Activated T-helper 2 cell treated with anti-CD3 and anti-CD28 coated beads, Interferon-gamma antibody, Interleukin-2, Interleukin-4, amounts not matched to agents 10 μg/mL and 5 μg/mL and 100 μg/mL, durations not matched to agents 14 hours and 24 hours and 36 hours (primary cell): ENCODE results near the gene SLAMF7. TPM values are rescaled to one million over a fixed set of nuclear protein-coding genes. Genes with fewer than 3 reads are reported as not detected.

Experiments used
- DNase-seq: peaks from one replicate; pipeline ENCODE4 v3.0.0; 2021; ENCODE audit warnings: low spot score
- H3K27ac Mint-ChIP-seq: one replicate; pipeline ENCODE4 v1.8.0; 2021; ENCODE audit warnings: mixed read lengths
- H3K27me3 Mint-ChIP-seq: one replicate; pipeline ENCODE4 v1.8.0; 2021; ENCODE audit warnings: low read depth, mixed read lengths
- H3K36me3 Mint-ChIP-seq: one replicate; pipeline ENCODE4 v1.8.0; 2021; ENCODE audit warnings: low read depth, mixed read lengths
- H3K4me1 Mint-ChIP-seq: one replicate; pipeline ENCODE4 v1.8.0; 2021; ENCODE audit warnings: low read depth, mixed read lengths
- H3K4me3 Mint-ChIP-seq: one replicate; pipeline ENCODE4 v1.8.0; 2021; ENCODE audit warnings: low read depth, mild to moderate bottlenecking, moderate library complexity, mixed read lengths
- H3K9me3 Mint-ChIP-seq: one replicate; pipeline ENCODE4 v1.8.0; 2021; ENCODE audit warnings: mixed read lengths
- intact Hi-C: fragments of 100-400 bp; cut with micrococcal nuclease; formaldehyde crosslinking; loops from one replicate; pipeline ENCODE4 v1.15.1; 2023
- total RNA-seq: library from RNA; stranded (reverse); gene quantifications from 2 replicates; pipeline ENCODE4 v1.2.3, GENCODE V29; 2022

The SLAMF7 gene
- total RNA-seq, 1 donor from 2014 or later: 5.5 TPM

- H3K36me3 Mint-ChIP-seq: peaks cover 16% of the 10 kb centered on the region
- intact Hi-C loops: no loop called here
- peaks cover 79% of the 10 kb centered on the region for H3K4me1 Mint-ChIP-seq
- no peak for DNase-seq
- H3K27me3 Mint-ChIP-seq: no peaks in the 10 kb centered on the region
- H3K27ac Mint-ChIP-seq: peak overlapping the region; percentile 62
- H3K4me3 Mint-ChIP-seq: peak overlapping the region; percentile 9
- H3K9me3 Mint-ChIP-seq: peaks cover 9% of the 10 kb centered on the region
Measured at GRCh38 chr1:160742428-160743127, 3.5 kb downstream of the SLAMF7 start.

GRCh38 chr1:160743266-160743665 is 4.2 kb downstream of the SLAMF7 start:
- peak overlapping the region; percentile 9 for H3K4me3 Mint-ChIP-seq
- peak overlapping the region; percentile 62 for H3K27ac Mint-ChIP-seq
- no peak for DNase-seq
- peaks cover 2% of the 10 kb centered on the region for H3K9me3 Mint-ChIP-seq
- no peaks in the 10 kb centered on the region for H3K27me3 Mint-ChIP-seq
- peaks cover 13% of the 10 kb centered on the region for H3K36me3 Mint-ChIP-seq
- intact Hi-C loops: no loop called here
- H3K4me1 Mint-ChIP-seq: peaks cover 82% of the 10 kb centered on the region

- Mint-ChIP-seq H3K27me3 (no peaks in the 10 kb centered on the region), H3K27ac (peak overlapping the region; percentile 74), H3K4me3 (peak overlapping the region; percentile 28), H3K4me1 (peaks cover 83% of the 10 kb centered on the region), H3K9me3 (no peaks in the 10 kb centered on the region), H3K36me3 (peaks cover 13% of the 10 kb centered on the region)
- no peak for DNase-seq
- intact Hi-C loops: no loop called here
Measured at GRCh38 chr1:160744199-160744851, 5.3 kb downstream of the SLAMF7 start.

GRCh38 chr1:160744852-160745520 is 5.9 kb downstream of the SLAMF7 start:
- Mint-ChIP-seq H3K36me3 (peaks cover 13% of the 10 kb centered on the region), H3K9me3 (no peaks in the 10 kb centered on the region)
- intact Hi-C loops: no loop called here

GRCh38 chr1:160745551-160745950 is 6.5 kb downstream of the SLAMF7 start:
- Mint-ChIP-seq H3K4me3 (no peak overlapping the region), H3K36me3 (peaks cover 15% of the 10 kb centered on the region), H3K27ac (no peak overlapping the region), H3K4me1 (peaks cover 80% of the 10 kb centered on the region), H3K9me3 (no peaks in the 10 kb centered on the region), H3K27me3 (no peaks in the 10 kb centered on the region)
- intact Hi-C loops: no loop called here
- DNase-seq: no peak

More at GRCh38 chr1:160744852-160745520, 5.9 kb downstream of the SLAMF7 start:
- Mint-ChIP-seq H3K4me3 (no peak overlapping the region), H3K27me3 (no peaks in the 10 kb centered on the region), H3K4me1 (peaks cover 78% of the 10 kb centered on the region), H3K27ac (peak overlapping the region; percentile 74)
- DNase-seq: no peak

GRCh38 chr1:160746836-160747500 is 7.9 kb downstream of the SLAMF7 start:
- Mint-ChIP-seq H3K36me3 (peaks cover 20% of the 10 kb centered on the region), H3K27me3 (no peaks in the 10 kb centered on the region), H3K4me3 (no peak overlapping the region), H3K9me3 (no peaks in the 10 kb centered on the region), H3K4me1 (peaks cover 83% of the 10 kb centered on the region), H3K27ac (no peak overlapping the region)
- no peak for DNase-seq
- intact Hi-C loops: no loop called here

GRCh38 chr1:160747717-160748116 is 8.7 kb downstream of the SLAMF7 start:
- H3K27me3 Mint-ChIP-seq: no peaks in the 10 kb centered on the region
- peaks cover 16% of the 10 kb centered on the region for H3K36me3 Mint-ChIP-seq
- intact Hi-C loops: no loop called here
- no peaks in the 10 kb centered on the region for H3K9me3 Mint-ChIP-seq
- DNase-seq: no peak
- H3K4me3 Mint-ChIP-seq: no peak overlapping the region
- peaks cover 83% of the 10 kb centered on the region for H3K4me1 Mint-ChIP-seq
- H3K27ac Mint-ChIP-seq: no peak overlapping the region

- Mint-ChIP-seq H3K4me1 (peaks cover 82% of the 10 kb centered on the region), H3K4me3 (no peak overlapping the region), H3K27me3 (no peaks in the 10 kb centered on the region), H3K9me3 (no peaks in the 10 kb centered on the region), H3K36me3 (peaks cover 12% of the 10 kb centered on the region), H3K27ac (no peak overlapping the region)
- intact Hi-C loops: no loop called here
- no peak for DNase-seq
Measured at GRCh38 chr1:160748181-160748877, 9.3 kb downstream of the SLAMF7 start.

- Mint-ChIP-seq H3K36me3 (peaks cover 10% of the 10 kb centered on the region), H3K4me1 (peaks cover 76% of the 10 kb centered on the region), H3K9me3 (no peaks in the 10 kb centered on the region), H3K27ac (no peak overlapping the region), H3K4me3 (no peak overlapping the region), H3K27me3 (no peaks in the 10 kb centered on the region)
- intact Hi-C loops: no loop called here
- no peak for DNase-seq
Measured at GRCh38 chr1:160748878-160749269, 9.8 kb downstream of the SLAMF7 start.

GRCh38 chr1:160750608-160751007 is 11.6 kb downstream of the SLAMF7 start:
- no peak overlapping the region for H3K4me3 Mint-ChIP-seq
- H3K36me3 Mint-ChIP-seq: peaks cover 6% of the 10 kb centered on the region
- DNase-seq: no peak
- H3K27me3 Mint-ChIP-seq: no peaks in the 10 kb centered on the region
- peak overlapping the region; percentile 50 for H3K27ac Mint-ChIP-seq
- no peaks in the 10 kb centered on the region for H3K9me3 Mint-ChIP-seq
- H3K4me1 Mint-ChIP-seq: peaks cover 60% of the 10 kb centered on the region
- intact Hi-C loops: no loop called here

GRCh38 chr1:160752406-160752805 is 13.4 kb downstream of the SLAMF7 start:
- intact Hi-C loops: no loop called here
- Mint-ChIP-seq H3K27ac (no peak overlapping the region), H3K36me3 (peaks cover 13% of the 10 kb centered on the region), H3K27me3 (no peaks in the 10 kb centered on the region), H3K9me3 (peaks cover 7% of the 10 kb centered on the region), H3K4me1 (peaks cover 63% of the 10 kb centered on the region), H3K4me3 (no peak overlapping the region)
- no peak for DNase-seq

GRCh38 chr1:160752924-160753323 is 13.9 kb downstream of the SLAMF7 start:
- DNase-seq: no peak
- Mint-ChIP-seq H3K4me1 (peaks cover 63% of the 10 kb centered on the region), H3K27ac (no peak overlapping the region), H3K36me3 (peaks cover 15% of the 10 kb centered on the region), H3K9me3 (peaks cover 7% of the 10 kb centered on the region), H3K27me3 (no peaks in the 10 kb centered on the region), H3K4me3 (no peak overlapping the region)
- intact Hi-C loops: no loop called here
